NB4 (cell line): ENCODE results near the gene MCRIP2.

Experiments used
- CTCF ChIP-seq: IDR thresholded peaks from one replicate; pipeline ENCODE4 v1.5.1; 2012; ENCODE audit warnings: low read depth, low read length
- MAX ChIP-seq: IDR thresholded peaks from 2 replicates; pipeline ENCODE4 v1.6.1; 2011; ENCODE audit warnings: low read depth, low read length
- MYC ChIP-seq: IDR thresholded peaks from 2 replicates; pipeline ENCODE4 v1.6.1; 2011; ENCODE audit warnings: low read depth, low read length
- POLR2A ChIP-seq: IDR thresholded peaks from 2 replicates; pipeline ENCODE4 v1.6.1; 2011; ENCODE audit warnings: mild to moderate bottlenecking; ENCODE audit not compliant: insufficient read length; ENCODE audit errors: extremely low read depth

DNA sequence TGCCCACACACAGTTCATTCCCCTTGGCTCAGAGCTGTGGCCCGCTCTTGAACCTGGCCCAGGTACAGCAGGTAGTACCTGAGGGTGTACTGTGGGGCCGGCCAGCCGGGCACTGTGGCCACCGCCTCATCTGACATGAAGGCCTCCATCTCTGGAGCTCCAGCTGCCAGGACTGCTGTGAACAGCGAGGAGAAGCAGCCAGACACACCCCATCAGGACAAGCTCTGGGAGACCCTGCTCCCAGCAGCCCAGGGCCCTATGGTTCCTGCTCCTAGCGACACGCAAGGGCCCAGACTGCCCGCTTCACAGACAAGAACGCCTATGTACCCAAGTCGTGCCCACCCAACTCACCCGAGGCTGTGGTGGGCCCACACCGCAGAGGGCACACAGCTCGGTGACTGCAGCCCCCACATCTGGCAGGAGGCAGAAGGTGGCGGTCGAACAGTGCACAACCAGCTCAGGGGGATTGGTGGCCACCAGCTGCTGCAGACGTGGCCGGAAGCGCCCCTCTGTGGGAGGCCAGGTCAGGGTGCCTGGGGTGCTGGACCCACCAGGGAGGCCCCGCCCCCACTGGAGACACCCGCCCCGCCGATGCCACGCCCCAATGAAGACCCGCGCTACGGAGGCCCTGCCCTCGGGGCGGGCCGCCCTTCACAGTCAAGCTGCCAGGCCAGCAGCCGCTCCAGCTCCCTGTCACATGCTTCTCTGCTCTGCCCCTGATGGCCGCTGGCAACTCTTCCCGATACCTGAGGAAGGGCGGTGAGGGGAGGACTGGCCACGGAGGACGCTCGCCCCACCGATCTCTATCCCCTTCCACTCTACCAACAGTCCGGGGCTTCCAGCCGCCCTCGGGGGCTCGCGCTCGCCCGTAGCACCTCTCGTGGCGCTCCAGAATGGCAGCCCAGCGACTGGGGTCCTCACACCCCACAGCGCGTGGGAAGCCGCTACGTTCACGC is 37.5 kb downstream of the MCRIP2 start:
- TF ChIP-seq POLR2A (peak; percentile 37), CTCF (no peak), MAX (peak; percentile 58; the same call in 1 of the 2 replicates), MYC (peak; percentile 30; the same call in 1 of the 2 replicates)
